NCI-H1092 (cell line): ENCODE results near the gene ZNF346.
A peak's percentile ranks its signal among the peaks of the same experiment; 100 is the strongest.

Experiments
- DNase-seq: peaks from one replicate; lab custom pipeline; 2025; lab: John Stamatoyannopoulos, UW

Gene ZNF346

DNA sequence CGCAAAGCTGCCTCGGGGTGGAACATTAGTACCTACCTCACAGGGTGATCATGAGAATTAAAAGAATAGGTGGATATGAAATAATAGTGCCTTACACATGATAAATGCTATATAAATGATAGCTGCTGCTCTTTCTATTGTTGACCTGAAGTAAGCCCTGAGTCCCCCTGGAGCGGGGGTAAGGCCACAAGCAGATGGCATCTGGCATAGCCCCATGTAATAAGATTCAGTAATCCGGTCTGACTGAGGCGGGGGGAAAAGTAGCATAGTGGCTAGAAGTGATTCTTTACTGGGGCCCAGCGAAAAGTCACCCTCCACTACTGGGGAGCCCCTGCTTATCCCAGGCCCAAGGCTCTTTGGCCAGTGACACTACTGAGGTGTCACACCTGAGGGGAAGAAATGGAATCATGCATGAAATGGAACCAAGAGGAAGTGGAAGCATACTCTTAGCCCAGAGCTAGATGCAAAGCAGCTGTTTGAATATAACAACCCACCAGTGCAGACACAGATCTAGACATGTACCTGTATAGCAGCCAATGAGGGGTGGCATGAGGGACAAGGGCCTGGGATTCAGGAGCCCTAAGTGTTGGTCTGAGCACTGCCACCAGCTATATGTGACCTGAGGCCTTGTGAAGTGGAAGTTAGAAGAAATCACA, 48.2 kb downstream of the ZNF346 start:
- no peak for DNase-seq

DNA sequence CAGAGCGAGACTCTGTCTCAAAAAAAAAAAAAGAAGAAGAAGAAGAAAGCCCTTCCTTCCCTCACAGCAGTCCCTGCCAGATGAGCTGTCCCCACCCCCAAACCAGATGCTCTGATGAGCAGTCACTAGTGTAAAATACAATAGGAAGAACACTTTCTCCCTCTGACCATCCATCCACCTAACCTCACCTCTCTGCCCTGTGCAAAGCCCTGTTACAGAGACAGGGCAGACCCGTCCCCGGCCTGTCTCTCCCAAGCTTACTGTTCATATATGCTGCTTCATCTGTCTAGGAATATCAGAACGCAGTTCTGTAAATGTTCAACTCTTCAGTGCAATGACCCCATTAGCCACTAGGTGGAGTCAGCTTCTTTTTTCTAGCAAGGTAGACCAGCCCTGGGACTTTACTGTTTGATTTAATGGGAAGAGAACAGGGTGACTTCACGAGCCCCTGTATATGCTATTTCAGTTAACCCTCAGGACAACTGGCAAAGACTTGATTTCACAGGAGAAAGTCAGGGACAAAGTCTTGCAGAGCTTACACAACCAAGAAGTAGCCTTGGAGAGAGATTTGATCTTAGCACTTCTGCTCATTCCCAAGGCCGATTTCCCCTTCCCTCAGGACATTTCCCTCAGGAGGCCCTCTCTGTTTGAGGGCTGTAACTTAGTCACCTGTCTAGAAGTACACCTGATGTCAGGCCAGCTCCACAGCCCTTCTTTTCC, 49.3 kb downstream of the ZNF346 start:
- DNase-seq: peak; percentile 54

DNA sequence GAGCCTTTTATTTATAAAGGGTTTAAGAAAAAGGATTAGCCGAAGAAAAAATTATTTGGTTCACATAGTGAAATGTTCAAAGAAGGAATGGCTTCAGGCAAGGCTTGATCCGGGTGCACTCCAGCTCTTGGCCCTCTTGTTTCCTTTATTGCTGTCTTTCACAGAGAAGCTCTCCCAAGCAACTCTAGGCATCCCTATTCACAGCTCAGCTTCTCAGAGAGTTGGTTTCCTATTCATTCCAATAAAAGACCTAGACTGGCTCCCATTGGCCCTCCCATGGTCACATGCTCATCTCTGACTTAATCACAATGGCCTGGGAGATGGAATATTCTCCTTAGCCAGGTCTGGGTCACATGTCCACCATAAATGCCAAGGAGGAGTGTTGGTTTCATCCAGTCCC, 54.8 kb downstream of the ZNF346 start:
- DNase-seq: no peak

GRCh38 chr5:177079606-177080005, 57.1 kb downstream of the ZNF346 start:
- no peak for DNase-seq

- no peak for DNase-seq
Observed at GRCh38 chr5:177080265-177080664, 57.8 kb downstream of the ZNF346 start.

GRCh38 chr5:177081859-177082258, 59.4 kb downstream of the ZNF346 start:
- DNase-seq: no peak

- no peak for DNase-seq
Observed at GRCh38 chr5:177083357-177083756, 60.9 kb downstream of the ZNF346 start.

DNA sequence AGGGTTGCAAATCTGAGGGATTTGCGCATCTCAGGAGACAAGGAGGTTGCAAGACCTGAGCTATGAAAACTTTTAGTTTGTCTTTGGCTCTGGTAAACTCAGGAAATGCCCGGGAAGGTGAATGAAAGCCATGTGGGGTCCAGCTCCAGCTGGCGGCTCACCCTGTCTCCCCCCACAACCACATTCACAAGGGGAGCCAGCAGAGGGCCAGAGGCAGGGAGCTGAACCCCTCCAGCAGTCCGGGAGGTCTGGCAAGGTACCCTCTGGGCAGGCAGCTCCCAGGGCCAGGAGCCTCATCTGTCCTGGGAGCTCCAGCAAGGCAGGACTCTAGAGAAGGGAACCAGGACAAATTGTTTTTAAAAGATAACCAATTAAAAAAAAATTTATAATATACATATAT, 61.7 kb downstream of the ZNF346 start:
- no peak for DNase-seq

DNA sequence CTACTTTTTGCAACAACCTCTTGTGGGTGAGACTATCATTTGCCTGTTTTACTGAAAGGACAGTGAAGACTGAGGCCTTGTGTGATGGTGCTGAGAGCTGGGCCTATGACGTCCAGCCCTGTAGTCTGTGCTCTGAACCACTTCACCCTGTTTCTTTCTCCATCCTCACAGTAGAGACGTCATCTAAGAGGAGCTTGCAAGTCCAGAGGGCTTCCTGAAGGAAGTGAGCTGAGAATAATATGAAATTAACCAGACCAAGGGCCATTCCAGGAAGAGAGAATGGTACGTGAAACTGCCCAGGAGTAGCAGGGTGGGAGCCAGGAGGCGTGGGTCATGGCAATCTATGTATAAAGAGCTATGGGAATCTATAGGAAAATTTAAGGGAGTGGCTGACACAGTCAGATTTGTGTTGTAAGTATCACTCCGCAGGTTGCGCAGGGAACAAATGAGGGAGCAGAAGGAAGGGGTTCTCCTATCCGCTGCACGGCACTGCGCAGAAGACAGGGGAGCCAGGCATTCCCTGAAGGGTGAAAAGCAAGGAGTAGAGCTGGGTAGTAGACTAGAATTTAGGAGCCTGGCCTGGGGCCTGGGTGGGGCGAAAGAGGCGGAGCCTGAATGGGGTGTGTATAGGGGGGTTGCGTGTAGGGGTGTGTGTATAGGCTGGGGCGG, 63.6 kb downstream of the ZNF346 start:
- no peak for DNase-seq

GRCh38 chr5:177086654-177087397, 64.3 kb downstream of the ZNF346 start, which contains the start of gene FGFR4:
FGFR4 (plus strand) TSS chr5:177086915; CDS start chr5:177089603, 2,688 bp downstream.
- DNase-seq: no peak

GRCh38 chr5:177087398-177088005, 65.0 kb downstream of the ZNF346 start:
- no peak for DNase-seq

GRCh38 chr5:177089127-177089526, 66.6 kb downstream of the ZNF346 start:
- DNase-seq: no peak

DNA sequence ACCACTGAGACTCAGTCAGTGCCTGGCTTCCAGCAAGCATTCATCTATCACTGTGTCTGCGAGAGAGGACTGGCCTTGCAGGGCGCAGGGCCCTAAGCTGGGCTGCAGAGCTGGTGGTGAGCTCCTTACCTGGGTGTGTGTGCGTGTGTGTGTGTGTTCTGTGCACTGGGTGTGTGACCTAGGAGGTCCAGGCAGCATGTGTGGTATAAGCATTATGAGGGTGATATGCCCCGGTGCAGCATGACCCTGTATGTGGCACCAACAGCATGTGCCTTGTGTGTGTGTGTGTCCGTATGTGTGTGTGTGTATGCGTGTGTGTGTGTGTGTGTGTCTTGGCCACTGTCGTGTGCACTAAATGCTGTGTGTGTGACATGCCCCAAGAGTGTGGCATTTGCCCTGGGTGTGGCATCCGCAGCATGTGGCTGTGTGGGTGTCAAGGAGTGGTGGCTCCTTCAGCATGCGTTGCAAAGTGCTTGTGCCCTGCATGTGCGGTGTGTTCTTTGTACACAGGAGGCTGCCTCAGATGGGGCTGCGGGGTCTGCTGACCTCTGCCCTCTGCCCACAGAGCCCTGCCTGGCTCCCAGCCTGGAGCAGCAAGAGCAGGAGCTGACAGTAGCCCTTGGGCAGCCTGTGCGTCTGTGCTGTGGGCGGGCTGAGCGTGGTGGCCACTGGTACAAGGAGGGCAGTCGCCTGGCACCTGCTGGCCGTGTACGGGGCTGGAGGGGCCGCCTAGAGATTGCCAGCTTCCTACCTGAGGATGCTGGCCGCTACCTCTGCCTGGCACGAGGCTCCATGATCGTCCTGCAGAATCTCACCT, 67.5 kb downstream of the ZNF346 start:
- no peak for DNase-seq

- DNase-seq: no peak
Observed at GRCh38 chr5:177090813-177091212, 68.3 kb downstream of the ZNF346 start.

- DNase-seq: no peak
Observed at GRCh38 chr5:177091232-177091631, 68.7 kb downstream of the ZNF346 start.

GRCh38 chr5:177092178-177093081, 69.9 kb downstream of the ZNF346 start:
- no peak for DNase-seq

GRCh38 chr5:177093082-177093712, 70.7 kb downstream of the ZNF346 start:
- DNase-seq: no peak

GRCh38 chr5:177093803-177094202, 71.3 kb downstream of the ZNF346 start:
- DNase-seq: no peak
